Cardiac septum (tissue), 1 donor: Measurements from ENCODE around the gene DBN1. TPM values are rescaled to one million over a fixed set of nuclear protein-coding genes. Genes with fewer than 3 reads are reported as not detected.

Source experiments
- DNase-seq: peaks from one replicate; pipeline ENCODE4 v3.0.0-alpha.2; 2020; ENCODE audit warnings: low spot score
- intact Hi-C: fragments of 100-400 bp; cut with DNase I; formaldehyde crosslinking; loops from one replicate; pipeline ENCODE4 v1.14.0; 2022
- total RNA-seq: library from RNA; stranded (reverse); fragmentation: NEBNext Ultra II Directional; extraction: Animal tissue kit (Norgen Biotek cat#: 25700); gene quantifications from one replicate; pipeline ENCODE4 v1.2.1, GENCODE V29; 2021
- donor health status: DM: no; HTN: no; CAD: no.

DBN1 gene
- total RNA-seq, 1 donor from 2014 or later = 27.5 TPM

DNA sequence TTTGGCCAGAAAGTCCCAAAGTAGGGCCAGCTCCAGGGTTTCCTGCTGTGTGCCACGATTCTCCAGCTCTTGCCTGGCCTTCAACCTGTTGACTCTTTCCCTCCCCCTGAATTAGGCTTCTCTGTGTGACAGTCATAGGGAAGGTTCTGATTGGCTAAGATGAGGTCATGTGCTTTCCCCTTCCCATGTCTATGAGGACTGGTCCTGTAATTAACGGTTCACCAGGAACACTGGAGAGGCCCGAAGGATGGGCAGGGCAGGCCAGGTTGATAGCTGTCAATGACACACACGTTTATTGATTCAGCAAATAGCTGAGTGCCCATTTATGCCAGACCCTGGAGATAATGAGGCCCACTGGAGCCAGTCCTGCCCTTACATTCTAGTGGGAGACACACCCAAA is 35.8 kb downstream of the DBN1 start:
- intact Hi-C loops = no loop called here
- DNase-seq = no peak

DNA sequence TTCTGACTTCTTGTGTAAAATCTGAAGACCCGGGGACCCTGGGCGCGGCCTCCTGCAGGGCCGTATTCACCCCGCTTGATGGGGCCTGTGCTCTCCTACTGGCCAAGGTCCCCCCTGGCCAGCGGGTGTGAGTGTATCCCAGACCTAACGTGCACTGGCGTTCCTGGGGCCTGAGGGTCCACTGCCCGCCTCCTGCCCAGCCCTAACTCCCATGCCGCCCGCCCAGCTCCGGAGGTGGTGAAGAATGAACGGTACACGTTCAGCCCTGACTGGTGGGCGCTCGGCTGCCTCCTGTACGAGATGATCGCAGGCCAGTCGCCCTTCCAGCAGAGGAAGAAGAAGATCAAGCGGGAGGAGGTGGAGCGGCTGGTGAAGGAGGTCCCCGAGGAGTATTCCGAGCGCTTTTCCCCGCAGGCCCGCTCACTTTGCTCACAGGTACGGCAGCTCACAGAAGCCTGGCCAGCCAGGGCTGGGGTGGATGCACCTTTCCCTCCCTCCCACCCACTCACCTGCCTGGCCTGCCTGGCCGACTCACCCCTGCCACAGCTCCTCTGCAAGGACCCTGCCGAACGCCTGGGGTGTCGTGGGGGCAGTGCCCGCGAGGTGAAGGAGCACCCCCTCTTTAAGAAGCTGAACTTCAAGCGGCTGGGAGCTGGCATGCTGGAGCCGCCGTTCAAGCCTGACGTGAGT is 37.4 kb downstream of the DBN1 start:
- intact Hi-C loops = no loop called here
- DNase-seq = no peak

DNA sequence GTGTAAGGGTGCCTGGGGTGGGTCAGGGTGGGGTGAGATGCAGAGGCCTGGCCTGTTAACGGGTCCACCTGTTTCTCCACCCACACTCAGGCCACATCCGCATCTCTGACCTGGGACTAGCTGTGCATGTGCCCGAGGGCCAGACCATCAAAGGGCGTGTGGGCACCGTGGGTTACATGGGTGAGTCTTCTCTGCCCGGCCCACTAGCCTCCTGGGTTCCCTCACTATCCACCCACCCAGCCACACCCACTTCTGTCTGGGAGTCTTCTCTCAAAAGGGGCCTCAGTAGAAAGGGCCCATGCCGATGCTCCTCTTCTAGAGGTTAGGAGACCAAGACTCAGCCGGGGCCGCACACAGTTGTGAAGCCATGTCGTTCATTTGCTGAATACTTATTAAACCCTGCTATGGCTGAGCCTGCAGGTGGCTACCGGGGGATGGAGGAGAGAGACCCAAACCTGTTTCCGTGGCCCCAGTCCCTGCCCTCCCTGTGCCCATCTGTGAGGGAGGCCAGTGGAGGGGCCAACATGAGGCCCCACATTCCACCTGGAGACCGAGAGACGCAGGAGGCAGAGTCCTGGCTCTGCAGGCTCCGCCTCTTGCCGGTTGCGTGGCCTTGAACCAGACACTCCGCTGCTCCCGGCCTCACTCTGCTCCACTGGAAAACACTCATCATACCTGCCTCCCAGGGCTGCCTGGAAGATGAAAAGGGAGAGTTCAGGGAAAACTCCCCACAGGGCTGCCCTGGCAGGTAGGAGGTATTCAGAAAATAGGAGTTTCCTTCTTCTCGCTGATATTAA is 38.3 kb downstream of the DBN1 start:
- DNase-seq = no peak
- intact Hi-C loops = no loop called here

DNA sequence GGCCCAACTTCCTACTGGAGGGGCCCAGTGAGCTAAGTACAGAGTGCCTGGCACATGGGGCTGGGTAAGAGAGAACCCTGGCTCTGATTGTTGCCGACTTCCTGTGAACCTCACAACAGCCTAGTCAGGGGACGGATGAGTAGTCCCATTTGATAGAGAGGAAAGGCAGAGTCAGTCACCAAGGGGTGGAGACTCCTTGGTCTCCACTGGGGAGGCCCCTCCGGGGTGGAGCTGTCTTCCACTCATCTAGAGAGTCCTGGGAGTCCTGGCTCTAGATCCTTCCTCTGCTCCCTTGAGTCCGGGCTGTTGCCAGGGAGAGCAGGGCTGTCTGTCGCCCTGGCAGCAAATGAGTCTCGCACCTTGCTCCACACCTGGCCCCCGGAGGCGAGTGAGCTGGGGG is 39.0 kb downstream of the DBN1 start:
- no peak for DNase-seq

DNA sequence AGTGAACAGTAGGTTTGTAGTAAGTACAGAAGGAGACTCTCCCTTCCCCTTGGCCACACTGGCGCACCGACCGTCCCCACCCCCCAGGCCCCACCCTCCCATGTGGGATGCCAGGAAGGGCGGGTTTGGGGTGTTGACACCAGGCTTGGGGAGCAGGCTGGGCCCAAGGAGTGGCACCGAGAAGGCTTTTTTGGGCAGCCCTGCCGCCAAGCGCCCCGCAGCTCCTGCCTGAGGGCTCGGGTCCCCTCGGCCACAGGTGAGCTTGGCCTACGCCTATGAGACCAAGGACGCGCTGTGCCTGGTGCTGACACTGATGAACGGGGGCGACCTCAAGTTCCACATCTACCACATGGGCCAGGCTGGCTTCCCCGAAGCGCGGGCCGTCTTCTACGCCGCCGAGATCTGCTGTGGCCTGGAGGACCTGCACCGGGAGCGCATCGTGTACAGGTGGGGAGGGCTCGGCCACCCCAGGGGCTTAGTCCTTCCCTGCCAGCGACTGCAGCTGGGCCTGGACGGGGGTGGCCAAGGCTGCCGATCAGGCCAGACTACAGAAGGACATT is 39.7 kb downstream of the DBN1 start:
- DNase-seq = no peak
- intact Hi-C loops = no loop called here

More for the DNA sequence above, 39.0 kb downstream of the DBN1 start:
- intact Hi-C loops = no loop called here

DNA sequence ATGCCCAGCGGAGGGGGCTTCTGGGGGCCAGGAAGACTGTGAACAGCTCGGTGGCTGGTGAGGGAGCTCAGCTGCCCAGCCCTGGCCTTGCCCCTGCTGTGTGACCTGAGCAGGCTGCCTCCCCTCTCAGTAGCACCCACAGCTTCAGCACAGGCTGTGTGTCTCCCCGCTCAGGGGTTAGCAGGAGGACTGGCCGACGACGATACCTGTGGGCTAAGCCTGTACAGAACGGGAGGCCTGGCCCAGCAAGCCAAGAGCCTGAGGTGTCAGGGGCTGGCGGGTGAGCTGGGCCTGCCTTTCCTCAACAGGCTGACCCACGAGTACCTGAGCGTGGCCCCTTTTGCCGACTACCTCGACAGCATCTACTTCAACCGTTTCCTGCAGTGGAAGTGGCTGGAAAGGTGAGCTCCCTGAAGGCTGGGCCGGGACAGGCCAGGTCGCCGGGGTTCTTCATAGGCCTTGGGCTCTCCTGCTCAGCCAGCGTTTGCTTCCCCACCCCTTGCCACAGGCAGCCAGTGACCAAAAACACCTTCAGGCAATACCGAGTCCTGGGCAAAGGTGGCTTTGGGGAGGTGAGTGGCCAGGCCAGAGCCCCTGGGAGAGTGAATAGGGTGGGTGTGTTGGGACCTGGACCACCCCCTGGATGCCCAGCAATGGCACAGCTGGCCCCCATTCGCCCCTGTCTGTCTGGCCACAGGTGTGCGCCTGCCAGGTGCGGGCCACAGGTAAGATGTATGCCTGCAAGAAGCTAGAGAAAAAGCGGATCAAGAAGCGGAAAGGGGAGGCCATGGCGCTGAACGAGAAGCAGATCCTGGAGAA is 40.4 kb downstream of the DBN1 start:
- no peak for DNase-seq
- intact Hi-C loops = no loop called here

DNA sequence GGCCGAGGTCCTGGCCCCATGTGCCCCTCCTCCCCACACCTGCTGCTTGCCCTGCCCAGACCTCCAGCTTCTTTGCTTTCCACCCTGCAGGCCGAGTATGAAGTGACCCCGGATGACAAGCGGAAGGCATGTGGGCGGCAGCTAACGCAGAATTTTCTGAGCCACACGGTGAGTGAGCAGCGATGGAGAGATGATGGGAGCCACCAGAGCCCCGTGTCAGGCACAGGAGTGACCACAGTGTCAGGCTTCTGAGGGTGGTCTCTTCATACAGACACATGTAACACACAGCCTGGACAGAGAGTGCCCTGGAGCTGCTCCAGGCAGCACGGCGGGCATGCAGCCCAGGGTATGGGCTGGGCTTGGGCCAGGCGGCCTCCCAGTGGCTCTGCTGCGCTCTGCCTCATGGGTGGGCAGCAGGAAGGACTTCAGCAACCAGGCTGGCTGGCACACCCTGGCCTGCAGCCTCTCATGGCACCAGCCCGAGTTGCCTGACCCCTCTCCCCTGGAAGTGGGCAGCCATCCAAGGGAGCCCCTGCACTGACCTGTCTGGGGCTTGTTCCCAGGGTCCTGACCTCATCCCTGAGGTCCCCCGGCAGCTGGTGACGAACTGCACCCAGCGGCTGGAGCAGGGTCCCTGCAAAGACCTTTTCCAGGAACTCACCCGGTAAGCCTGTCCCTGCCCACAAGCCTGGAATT is 41.1 kb downstream of the DBN1 start:
- peak; percentile 81 for DNase-seq
- intact Hi-C loops = no loop called here

DNA sequence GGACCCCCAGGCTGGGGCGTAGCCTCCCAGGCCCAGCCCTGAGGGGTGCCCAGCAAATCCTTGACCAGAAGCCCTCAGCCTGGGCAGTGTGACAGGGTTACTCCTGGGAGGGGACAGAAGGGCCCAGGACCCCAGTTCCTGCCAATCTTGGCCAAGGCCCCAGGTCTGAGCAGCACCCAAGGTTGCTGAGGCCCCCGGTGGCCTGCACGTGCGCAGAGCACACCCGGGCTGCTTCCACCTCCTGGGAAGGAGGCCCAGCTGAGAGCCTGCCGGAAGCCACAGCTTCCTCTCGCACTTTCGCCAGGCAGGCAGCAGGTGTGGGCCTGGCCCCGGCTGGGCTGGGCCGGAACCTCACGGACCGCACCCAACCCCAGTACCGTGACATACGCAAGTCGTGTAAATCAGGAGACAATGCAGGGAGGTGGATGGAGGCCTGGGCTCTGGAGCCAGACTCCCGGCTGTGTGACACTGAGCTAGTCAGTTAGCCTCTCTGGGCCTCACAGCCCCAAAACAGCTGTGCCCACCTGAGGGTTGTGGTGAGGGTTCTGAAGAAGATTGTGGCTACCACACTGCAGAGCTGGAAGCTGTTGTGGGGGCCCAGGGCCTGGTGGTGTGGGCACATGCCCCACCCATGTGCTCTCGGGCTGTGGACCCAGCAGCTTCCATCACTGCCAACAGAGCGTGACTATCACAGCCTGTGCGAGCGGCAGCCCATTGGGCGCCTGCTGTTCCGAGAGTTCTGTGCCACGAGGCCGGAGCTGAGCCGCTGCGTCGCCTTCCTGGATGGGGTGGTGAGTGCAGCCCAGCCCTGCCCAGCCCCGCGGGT is 41.9 kb downstream of the DBN1 start:
- peak; percentile 93 for DNase-seq
- intact Hi-C loops = no loop called here

DNA sequence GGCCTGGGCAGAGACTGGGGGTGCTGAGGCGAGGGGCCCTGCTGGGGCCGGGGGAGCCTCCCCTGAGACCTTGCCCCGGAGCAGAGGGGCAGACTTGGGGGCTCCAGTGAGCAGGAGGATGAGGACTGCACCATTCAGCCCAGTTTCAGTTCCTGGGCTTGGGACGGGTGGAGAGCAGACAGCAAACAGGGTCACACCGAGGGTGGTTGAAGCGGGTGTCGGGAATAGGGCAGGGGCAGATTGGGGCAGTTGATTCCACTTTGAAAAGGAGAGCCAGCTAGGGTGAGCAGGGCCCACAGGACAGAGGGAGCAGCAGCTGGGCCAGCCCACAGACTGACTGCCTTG is 42.5 kb downstream of the DBN1 start:
- intact Hi-C loops = no loop called here
- no peak for DNase-seq

DNA sequence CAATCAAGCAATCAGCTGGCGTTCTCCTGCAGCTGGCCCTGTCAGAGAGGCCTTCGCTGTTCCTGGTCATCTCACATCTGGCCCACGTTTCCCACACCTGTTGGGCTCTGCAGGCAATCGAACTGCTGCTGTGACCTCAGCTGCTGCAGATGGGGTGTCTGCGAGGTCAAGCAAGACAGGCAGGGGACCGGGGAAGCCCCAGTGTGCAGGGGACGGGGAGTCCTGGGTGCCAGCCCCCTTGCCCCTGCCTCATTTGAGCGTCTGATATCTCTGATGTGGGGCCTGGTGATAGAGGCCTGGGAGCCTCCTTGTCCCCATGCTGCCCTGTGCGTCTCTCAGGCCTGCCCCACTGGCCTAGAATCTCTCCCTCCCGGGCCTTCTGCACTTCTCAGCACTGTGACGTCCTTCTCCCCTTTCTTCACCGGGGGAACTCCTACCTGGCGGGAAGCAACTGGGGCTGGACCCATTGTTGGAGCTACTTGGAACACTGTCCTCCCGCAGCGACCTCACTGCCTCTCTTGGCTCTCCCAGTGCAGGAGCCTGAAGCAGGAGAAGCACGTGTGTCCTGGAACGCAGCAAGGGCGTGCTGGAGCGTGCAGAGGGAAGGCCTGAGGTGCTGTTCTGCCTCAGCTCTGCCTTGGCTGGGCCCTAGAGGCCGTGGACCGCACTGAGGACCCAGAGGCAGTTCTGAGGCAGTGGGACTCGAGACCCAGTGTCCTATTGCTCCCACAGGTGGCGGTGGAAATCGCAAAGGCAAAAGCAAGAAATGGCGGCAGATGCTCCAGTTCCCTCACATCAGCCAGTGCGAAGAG is 43.1 kb downstream of the DBN1 start:
- intact Hi-C loops = no loop called here
- no peak for DNase-seq

DNA sequence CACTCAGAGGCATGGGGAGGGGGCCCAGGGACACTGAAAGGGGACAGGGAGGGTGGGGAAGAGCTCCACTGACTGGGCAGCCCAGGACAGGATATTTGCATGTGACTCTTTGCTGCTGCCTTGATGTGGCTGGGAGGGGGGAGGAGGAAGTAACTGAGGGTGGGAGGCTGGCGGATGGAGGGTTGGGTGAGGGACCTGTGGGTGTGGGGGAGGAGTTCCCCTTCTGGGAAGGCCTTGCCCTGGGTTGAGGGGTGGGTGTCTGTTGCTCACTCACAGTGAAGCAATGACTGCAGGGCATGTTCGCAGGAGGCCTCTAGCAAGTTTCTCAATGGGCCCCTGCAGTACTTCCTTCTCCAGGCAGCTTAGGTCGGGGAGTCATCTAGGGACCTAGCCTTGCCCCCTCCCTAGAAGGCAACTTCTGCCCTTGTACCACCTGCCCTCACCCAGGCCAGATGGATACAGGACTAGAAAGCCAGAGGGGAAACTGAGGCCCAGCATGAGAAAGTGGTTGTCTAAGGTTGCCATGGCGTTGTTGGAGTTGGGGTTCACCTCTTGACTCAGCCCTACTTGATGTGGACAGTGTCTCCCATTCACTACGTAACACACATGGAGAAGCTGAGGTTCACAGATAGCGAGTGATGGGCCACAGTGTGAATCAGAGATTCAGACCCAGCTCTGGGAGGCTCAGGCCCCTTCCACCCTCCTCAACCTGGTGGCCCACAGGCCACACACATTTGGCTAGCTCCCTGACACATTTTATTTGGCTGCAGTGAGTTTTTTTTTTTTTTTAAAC is 44.0 kb downstream of the DBN1 start:
- intact Hi-C loops = no loop called here
- DNase-seq = peak; percentile 95

DNA sequence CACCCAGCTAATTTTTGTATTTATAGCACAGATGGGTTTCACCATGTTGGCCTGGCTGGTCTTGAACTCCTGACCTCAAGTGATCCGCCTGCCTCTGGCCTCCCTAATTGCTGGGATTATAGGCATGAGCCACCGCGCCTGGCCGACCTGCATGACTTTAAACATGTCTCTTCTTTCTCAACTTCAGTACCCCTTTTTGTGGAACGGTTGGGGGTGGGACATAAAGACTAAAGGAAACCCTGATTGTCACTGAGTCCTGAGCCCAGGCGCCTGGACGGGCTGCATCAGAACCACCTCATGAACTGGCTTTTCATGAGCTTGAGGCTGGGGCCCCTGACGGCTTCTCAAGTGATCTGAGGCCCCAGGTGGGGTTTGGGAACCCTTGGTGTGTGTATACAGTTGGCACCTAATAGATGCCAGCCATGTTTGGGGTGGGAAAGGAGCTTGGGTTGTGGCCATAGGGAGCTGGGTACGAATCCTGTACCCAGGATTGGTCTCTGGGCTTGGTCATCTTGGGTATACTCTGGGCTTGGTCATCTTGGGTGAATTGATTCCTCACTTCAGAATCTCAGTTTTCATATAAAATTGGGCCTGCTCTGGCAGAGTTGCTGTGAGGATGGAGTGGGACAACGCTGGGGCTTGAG is 44.7 kb downstream of the DBN1 start:
- DNase-seq = no peak
- intact Hi-C loops = no loop called here

DNA sequence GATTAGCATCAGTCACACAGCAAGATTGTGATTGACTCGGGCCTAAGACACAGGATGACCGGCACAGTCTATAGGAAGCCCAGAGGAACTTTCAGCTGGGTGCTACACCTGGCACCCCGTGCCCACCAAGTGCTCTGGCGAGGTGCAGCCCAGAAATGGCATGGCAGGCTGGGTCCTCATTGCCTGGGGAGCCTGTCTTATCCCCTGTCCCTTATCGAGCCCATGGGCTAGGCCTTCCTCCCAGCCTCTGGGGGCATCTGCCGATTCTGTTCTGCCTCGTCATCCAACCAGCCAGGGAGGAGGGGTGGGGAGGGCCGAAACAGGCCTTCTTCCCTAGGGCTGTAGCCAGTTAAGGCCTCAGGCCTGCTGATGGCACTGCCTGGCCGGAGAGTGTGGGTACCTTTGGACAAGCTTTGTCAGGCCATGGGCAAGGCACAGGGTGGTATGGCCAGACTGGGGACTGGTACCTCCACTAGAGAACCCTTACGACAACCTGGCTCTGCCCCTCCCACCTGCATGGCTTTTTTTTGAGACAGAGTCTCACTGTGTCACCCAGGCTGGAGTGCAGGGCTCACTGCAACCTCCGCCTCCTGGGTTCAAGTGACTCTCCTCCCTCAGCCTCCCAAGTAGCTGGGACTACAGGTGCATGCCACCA is 45.4 kb downstream of the DBN1 start:
- intact Hi-C loops = loop anchor here (2.0 kb wide), 1 partner anchor 29 kb away; no protein-coding TSS in a partner anchor
- DNase-seq = peak; percentile 87

DNA sequence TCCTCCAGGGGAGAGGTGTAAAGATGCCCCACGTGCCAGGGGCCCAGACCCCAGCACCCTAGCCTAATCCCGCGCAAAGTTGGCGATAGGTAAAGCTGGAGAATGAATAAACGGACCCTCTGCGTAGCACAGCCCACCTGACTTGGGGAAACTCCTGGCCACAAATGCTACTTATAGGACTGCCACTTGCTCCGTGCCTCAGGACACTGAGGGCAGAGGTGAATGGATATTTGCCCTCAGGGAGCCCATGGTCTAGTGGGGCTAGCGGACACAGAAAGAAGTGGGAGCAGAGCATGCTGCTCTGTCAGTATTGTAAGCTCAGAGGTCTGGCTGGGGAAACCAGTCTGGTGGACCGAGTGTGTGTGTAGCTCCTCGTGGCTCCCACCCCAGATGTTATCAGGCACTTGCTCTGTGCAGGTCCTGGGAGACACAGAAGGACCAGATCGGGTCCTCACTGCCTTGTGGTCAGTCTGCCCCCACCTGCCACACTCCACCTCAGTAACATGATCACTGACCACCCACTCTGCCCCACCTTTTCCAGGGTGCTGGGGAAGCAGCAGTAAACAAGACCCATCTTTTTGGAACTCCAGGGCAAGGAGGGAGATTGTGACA is 46.1 kb downstream of the DBN1 start:
- intact Hi-C loops = loop anchor here (2.0 kb wide), 1 partner anchor 29 kb away; no protein-coding TSS in a partner anchor

DNA sequence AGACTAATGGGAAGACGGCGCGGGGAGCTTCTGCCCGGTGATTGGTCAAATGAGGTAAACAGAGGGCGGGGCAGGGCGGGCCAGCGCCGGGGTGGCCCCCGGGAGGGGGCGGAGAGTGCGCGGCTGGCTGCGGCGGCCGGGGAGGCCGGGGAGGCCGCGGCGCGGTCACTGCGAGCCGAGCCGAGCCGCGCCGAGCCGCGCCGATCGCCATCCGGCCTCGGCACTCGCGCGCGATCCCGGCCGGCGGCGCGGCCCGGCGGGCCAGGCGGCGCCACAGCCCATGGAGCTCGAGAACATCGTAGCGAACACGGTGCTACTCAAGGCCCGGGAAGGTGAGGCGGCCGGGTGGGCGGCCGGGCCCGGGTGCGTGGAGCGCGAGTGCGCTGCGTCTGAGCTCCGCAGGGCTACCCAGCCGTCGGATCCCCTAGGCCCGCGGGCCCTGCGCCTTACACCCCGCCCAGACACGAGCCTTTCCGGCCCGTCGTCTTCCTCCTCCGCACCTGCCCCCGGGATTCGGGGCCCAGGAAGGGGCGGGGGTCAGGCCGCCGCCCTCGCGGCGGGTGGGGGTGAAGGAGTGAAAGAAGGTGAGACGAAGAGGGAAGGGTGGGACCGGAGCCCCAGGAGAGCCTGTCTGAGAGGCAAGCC is 46.7 kb downstream of the DBN1 start, which contains the start of gene GRK6:
TSS of gene GRK6 (plus strand) at position 111 of the 645 bp plus-strand sequence. CDS start at position 281, 170 bp downstream.
- DNase-seq = peak; percentile 80
- intact Hi-C loops = loop anchor here (2.0 kb wide), 1 partner anchor 30 kb away; no protein-coding TSS in a partner anchor

More for the DNA sequence above, 46.1 kb downstream of the DBN1 start:
- DNase-seq = no peak
